Fibroblast of skin of abdomen (primary cell): ENCODE data around the gene MT1F.
"Not testable (repeated sequence)": the region's sequence is repeated elsewhere in the genome, so short reads cannot be mapped to it uniquely, and the experiment has no call there.

Experiments used
- DNase-seq: peaks from one replicate; pipeline ENCODE4 v3.0.0-alpha.2; 2013

Gene MT1F

DNA sequence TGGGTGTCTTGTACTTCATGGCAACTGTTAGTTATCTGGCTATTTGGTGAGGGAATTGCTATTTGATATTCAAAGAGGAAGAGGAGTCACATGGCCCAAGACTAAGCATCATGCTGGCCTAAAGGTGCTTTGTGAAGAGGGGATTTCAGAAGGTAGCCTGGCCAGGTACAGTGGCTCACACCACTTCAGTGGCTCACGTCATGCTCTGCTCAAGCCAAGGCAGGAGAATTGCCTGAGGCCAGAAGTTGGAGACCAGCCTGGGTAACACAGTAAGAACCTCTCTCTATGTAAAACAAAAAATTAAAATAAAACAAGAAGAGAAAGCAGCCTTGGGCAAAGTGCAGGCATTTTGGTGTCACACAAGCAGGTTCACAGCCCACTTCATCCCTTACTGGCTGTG is 12.4 kb upstream of the MT1F start:
- DNase-seq, result no peak

DNA sequence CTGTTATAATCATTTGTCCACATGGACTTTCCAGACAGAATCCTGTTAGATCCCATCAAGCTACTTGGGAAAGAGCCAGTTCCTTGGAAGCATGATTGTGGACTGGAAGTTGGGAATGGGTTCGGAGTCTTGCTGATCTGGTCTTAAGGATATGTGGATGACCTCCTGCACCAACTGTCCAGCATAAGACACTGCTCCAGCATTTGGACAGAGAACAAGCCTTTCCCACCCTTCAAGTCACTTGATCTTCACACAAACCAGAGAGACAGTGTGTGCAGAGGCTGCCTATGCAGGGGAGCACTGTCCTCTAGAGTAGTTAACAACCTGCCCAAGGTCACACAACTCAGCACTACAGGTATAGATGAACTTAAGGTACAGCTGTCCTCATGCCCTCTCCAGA is 11.9 kb upstream of the MT1F start:
- DNase-seq, result no peak

DNA sequence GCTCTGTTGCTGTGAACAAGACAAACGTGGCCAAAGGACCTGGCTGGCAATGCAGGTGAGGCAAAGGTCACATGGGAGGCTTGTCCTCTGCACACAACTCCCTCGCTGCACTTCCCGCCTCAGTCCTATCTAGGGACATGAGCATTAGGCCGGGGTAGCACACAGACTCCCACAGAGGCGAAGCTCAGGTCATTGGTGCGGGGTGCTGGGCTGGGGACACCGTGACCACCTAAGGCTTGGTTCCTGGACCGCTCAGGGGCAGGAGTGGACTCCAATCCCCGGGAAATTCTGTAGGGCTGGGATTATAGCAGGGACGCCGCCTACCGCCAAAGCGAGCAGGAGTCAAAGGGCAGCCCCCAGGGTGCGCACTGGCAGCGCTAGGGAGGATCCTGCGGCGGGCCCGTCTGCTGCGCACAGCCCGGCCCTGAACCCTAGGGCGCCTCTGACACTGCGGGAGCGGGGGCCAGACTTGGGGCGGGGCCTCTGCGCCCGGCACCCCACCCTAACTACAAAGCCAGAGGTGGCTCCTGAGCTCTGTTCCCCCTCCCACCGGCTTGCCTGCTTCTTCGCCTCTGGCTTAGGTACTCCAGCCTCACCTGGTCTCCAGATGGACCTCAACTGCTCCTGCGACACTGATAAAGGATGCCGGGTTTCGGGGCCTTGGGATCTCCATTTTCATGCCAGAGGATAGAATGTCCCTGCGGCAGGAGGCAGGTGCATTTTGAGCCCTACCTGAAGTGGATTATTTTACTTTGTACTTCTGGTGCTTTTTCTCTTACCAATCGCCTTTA is 9.9 kb upstream of the MT1F start:
- DNase-seq, result no peak

DNA sequence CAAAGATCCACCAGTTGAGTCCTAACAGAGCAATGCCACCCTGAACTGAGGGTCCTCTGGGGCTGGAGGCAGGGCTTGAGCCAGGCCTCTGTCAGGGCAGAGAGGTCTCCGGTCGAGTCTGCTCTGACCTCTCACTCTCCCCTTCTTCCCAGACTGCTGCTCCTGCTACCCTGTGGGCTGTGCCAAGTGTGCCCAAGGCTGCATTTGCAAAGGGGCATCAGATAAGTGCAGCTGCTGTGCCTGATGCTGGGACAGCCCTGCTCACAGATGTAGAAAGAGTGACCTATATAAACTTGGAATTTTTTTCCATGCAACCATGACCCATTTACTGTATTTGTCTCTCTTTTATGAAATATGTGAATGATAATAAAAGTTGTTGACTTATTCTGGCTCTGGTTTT is 8.5 kb upstream of the MT1F start:
- DNase-seq, result no peak

DNA sequence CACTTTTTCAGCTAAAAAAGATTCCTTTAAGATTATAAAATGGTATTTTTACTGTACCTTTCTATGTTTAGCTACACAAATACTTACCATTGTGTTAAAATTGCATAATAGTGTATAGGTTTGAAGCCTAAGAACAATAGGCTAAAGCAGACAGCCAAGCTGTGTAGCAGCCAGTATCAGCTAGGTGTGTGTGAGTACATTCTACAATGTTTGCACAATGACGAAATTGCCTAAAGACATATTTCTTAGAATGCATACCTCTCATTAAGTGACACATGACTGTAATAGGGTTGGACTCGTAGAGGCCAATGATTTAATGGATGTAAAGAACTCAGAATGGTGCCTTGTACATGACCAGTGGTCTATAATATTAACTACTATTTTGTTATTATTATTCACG is 7.9 kb upstream of the MT1F start:
- DNase-seq, result no peak

DNA sequence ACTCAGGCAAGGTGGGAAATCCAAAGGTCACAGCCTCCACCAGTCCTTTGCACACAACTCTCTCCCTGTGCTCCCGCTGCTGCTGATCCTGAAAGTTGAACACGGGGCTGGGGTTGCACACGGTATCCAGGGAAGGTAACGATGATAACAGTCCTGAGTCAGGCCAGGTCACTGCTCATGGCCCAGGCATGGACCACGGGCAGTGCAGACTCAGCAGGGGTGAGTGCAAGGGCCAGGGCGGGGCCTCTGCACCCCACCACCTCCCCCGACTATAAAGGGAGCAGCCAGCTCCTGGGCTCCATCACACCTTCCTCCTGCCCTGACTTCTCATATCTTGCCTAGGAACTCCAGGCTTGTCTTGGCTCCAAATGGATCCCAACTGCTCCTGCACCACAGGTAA is 6.2 kb upstream of the MT1F start, which contains the start of gene MT1B:
Gene MT1B, plus strand, starts transcription at position 301 of the 400 bp plus-strand sequence. Its CDS starts 68 bp downstream, at position 369.
- DNase-seq, result no peak

DNA sequence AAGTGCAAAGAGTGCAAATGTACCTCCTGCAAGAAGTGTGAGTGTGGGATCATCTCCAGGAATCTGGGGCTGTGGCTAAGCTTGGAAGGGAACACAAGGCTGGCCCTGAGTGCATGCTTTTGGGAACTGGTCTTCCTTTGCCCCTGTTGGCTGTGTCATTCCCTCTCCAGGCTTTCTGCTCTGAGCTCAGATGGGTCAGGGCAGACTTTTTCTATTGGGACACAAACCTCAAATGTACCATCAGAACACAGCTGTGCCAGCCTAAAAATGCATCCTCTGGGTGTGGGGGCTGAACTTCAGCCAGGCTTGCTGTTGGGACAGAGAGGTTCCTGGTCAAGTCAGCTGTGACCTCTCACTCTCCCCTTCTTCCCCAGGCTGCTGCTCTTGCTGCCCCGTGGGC is 5.2 kb upstream of the MT1F start:
- no peak for DNase-seq

DNA sequence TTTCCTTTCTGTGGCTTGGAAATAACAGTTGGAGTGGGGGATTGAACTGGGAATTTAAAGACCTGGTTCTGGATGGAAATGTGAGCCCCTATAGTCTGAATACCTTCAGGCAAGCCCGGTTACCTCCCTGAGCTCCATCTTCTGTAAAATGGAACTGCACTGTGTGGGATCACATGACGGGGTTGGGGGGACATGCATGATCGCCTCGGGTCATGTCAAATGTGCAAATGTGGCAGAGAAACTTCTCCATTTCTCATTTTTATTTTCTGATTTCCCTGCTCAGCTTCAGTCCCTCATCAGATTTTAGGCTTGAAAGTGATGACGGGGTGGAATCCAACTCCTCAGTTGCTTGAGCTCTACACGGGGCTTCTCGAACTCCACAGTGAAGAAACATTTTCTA is 4.5 kb upstream of the MT1F start:
- DNase-seq, result no peak

DNA sequence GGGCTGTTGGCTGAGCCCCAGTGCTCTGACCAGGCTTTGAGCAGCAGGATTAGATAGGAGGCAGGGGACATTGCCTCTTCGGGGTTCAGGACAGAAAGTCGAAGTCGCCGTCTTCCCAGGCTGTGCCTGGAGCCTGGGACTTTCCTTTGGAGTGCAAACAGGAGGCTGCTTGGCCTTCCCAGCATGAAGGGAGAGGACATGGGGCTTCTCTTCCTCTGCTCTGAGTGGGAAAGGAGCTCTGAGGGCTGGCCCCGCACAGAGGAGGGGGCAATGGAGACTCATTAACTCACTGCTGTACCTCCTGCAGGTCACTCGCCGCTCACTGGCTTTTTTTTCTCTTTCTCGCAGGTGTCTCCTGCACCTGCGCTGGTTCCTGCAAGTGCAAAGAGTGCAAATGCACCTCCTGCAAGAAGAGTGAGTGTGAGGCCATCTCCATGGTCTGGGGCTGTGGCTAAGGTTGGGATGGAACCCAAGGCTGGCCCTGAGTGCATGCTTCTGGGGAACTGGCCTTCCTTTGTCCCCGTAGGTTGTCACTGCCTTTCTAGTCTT is 642 bp downstream of the MT1F start:
- no peak for DNase-seq

DNA sequence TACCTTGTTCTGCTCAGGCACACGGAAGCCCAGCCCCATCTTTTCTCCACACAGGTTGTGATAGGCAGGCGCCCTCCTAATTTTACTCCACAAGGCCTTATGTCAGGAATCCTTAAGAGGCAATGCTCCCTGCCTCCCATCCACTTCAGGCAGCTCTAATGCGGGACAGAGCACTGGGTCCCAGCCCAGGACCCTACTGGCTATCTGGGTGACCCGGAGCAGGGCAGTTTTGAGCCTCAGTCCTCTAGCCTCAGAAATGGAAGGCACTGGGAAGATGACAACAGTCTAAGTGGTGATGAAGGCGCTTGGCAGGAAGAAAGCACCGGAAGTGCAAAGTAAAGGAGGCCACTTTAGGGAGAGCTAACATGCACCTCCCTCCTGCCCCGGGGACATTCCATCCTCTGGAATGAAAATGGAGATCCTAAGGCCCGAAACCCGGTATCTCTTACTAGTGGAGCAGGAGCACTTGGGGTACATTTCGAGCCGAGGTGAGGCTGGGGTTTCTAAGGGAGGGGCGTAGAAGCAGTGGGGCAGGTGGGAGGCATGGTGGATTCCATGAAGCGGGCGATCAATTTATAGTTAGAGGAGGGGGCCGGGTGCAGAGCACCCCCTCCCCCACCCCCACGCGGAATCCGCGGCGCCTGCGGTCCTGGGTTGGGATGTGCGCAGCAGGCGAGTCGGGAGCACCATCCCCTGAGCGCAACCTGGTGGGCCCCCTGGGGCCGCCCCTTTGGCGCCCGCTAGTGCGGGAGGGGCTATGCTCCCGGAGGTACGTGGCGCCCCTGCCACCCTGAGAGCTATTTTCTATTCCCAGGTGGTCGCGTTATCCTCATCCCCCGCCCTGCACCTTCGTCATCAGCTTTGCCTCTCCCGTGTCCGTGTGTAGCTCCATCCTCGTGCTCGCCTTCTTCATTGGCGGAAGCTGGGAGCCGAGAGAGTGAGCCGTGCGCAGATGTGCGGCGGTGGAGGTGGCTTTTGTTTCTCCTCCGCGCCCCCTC is 4.9 kb downstream of the MT1F start:
- no peak for DNase-seq

DNA sequence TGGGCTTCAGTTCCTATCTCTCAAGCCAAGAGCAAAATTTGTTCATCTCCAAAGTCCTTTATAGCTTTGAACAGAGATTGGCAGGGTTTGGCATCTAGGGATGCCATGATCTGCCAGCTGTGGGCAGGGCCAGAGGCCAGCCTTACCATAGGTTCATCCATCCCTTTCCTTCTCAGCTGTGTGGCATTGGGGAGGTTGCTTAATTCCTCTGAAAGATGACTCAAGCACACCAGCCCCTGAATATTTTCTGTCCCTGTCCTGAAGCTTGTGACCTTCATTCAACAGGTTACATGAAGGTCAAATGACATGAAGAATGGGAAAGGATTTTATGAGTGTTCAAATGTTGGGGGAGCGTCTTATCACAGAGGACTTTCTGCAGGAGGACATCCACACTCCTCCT is 6.7 kb downstream of the MT1F start:
- DNase-seq, result no peak

DNA sequence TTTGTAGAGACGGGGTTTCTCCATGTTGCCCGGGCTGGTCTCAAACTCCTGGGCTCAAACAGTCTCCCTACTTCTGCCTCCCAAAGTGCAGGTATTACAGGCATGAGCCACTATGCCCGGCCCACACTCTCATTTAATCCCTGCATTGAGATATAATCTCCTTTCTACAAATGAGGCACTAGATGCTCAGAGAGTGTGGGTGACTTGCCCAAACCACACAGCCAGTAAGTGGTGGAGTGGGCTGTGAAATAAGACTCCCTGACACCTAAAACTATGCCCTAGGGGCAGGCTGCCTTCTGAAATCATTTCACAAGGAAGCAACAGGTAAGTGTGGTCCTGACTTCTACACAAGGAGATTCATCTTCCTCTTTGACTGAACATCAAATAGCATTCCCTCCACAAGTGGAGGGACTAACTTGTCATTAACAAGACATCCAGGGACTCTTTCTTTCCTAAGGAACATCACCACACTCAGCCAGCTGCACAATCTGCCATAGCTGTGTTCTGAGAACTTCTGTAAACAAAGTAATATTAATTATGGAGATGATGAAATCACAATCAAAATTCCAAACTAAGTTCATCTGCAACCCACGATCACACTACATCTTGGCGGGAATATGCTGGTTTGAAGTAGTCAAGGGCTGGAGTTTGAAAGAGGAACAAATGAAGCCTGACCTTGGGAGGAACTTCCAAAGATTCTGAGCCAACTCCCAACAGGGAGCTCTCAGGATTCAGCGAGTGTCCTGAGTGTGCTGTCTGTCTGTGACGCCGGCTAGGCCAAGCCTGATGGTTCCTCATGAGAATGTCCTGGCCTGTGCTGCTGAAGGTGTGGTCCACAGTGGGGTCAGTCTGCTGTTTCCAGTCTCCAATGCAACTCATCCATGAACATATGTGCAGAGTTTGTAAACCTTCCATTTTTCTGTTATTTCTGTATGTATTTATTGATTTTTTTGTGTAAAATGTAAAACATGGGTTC is 7.8 kb downstream of the MT1F start:
- DNase-seq, result not testable (repeated sequence)

DNA sequence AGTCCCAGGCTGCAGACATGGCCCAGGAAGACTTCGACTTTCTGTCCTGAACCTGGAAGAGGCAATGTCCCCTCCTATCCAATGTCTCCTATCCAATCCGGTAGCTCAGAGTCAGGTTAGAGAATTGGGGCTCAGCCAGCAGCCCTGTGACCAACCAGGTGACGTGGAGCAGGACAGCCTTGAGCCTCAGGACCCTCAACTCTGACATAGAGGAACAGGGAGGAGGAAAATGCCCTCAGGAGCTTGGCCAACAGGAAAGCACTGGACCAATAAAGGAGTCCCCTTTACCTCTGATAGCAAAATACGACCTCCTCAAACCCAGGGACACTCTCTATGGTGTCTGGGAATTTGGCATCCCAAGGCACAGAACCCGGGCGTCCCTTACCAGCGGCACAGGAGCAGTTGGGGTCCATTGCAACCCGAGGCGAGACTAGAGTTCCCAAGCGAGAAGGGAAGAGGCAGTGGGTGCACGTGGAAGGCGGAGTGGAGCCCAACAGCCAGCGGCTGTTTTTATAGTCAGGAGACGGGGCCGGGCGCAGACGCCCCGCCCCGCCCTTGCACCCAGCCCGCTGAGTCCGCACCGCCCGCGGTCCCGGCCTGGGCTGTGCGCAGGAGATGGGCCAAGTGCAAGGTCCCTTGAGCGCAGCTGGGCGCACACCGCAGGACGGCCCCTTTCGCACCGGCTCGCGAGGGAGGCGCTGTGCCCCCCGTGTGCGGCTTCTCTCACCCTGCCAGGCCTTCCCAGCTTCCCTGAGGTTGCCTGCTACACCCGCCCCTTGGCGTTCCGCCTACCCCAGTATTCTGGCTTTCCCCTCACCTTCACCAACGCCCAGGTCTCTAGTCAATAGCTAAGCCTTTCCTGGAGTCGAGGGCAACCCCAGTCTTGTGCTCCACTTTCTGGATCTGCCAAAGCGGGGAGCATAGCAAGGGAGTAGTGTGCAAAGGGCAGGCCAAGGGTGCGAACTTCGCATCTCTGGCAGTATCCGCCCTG is 10.1 kb downstream of the MT1F start, which contains the start of gene MT1G:
Gene MT1G, minus strand, starts transcription at position 485 of the 991 bp plus-strand sequence. Its CDS starts 72 bp downstream, at position 413.
- DNase-seq, result no peak

DNA sequence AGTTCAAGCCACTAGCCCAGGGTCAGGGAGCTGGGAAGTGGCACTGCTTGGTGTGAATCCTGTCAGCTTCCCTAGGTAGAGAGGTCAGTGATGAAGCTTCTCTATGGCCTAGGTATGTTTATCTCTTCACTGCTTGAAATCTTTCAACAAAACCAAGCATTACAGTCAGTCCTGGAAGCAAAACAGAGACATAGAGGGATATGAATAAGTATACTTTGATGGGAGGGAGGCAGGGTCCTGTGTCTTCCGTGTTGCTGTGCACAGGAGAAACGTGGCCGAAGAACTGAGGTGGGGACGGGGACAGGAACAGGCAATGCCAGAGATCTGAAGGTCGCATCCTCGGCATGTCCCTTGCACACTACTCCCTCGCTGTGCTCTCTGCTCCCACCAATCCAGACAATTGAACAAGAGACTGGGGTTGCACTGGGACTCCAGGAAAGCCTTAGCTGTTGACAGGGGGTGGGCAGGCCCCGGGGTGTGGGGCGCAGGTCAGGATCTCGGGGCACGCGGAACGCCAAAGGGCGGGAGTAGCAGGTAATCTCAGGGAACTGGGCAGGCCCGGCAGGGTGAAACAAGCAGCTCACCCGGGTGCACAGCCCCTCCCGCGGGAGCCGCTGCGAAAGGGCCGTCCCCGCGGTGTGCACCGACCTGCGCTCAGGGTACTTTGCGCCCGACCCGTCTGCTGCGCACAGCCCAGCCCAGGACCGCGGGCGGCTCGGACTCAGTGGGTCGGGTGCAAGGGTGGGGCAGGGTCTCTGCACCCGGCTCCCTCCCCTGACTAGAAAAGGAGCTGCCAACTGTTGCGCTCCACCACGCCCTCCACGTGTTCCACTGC is 11.5 kb downstream of the MT1F start, which contains the start of gene MT1H:
Gene MT1H, plus strand, starts transcription at position 810 of the 835 bp plus-strand sequence. CDS start 71 bp downstream, outside the sequence.
- no peak for DNase-seq

DNA sequence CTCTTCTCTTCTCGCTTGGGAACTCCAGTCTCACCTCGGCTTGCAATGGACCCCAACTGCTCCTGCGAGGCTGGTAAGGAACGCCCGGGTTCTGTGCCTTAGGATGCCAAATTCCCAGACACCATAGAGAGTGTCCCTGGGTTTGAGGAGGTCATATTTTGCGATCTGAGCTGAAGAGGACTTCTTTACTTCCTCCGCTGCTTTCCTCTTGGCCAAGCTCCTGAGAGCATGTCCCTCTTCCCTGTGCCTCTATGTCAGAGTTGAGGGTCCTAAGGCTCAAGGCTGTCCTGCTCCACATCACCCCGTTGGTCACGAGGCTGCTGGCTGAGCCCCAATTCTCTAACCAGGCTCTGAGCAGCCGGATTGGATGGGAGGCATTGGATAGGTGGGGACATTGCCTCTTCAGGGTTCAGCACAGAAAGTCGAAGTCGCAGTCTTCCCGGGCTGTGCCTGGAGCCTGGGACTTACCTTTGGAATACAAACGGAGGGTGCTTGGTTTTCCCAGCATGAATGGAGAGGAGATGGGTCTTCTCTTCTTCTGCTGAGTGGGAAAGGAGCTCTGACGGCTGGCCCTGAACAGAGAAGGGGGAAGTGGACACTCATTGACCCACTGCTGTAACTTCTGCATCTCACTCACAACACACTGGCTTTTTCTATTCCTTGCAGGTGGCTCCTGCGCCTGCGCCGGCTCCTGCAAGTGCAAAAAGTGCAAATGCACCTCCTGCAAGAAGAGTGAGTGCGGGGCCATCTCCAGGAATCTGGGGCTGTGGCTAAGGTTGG is 12.3 kb downstream of the MT1F start:
- no peak for DNase-seq

DNA sequence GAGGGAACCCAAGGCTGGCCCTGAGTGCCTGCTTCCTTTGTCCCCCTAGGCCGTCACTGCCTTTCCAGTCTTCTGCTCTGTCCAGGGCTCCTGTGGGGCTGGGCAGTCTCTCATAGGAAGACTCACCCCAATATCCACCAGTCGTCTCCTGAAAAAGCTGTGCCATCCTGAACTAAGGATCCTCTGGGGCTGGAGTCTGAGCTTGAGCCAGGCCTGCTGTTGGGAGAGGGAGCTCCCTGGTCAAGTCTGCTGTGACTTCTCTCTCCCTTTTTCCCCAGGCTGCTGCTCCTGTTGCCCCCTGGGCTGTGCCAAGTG is 12.8 kb downstream of the MT1F start:
- DNase-seq, result no peak

DNA sequence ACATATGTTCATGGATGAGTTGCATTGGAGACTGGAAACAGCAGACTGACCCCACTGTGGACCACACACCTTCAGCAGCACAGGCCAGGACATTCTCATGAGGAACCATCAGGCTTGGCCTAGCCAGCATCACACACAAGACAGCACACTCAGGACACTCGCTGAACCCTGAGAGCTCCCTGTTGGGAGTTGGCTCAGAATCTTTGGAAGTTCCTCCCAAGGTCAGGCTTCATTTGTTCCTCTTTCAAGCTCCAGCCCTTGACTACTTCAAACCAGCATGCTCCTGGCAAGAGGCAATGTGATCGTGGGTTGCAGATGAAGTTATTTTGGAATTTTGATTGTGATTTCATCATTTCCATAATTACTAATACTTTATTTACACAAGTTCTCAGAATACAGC is 13.9 kb downstream of the MT1F start:
- peak; percentile 13 for DNase-seq

DNA sequence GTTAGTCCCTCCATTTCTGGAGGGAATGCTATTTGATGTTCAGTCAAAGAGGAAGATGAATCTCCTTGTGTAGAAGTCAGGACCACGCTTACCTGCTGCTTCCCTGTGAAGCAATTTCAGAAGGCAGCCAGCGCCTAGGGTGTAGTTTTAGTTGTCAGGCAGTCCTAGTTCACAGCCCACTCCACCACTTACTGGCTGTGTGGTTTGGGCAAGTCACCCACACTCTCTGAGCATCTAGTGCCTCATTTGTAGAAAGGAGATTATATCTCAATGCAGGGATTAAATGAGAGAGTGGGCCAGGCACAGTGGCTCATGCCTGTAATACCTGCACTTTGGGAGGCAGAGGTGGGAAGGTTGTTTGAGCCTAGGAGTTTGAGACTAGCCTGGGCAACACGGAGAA is 14.4 kb downstream of the MT1F start:
- not testable (repeated sequence) for DNase-seq
